ENCODE measurements around the gene DLGAP1.

Gene DLGAP1

GRCh38 chr18:3500016-3500415, 955.1 kb downstream of the DLGAP1 start:
- Histone ChIP-seq H3K4me3 (ENCODE audit: low read depth, low read length) (no peak overlapping the region), H3K36me3 (ENCODE audit: insufficient read depth, low read length) (no peaks in the 10 kb centered on the region), H2AFZ (ENCODE audit: low read length, unreplicated experiment) (no peak overlapping the region), H3K27ac (ENCODE audit: low read depth, low read length) (no peak overlapping the region), H3K4me1 (ENCODE audit: control insufficient read depth, insufficient read depth, low read length, unreplicated experiment) (peaks cover 12% of the 10 kb centered on the region), H3K27me3 (ENCODE audit: insufficient read depth, low read length) (no peaks in the 10 kb centered on the region), H3K79me2 (ENCODE audit: control insufficient read depth, insufficient read depth, low read length, unreplicated experiment) (no peaks in the 10 kb centered on the region)

- H3K4me3 ChIP-seq (ENCODE audit: low read depth, low read length), result peak overlapping the region; percentile 63
- peaks cover 12% of the 10 kb centered on the region for H3K4me1 ChIP-seq (ENCODE audit: control insufficient read depth, insufficient read depth, low read length, unreplicated experiment)
- H3K27me3 ChIP-seq (ENCODE audit: insufficient read depth, low read length), result no peaks in the 10 kb centered on the region
- no peaks in the 10 kb centered on the region for H3K36me3 ChIP-seq (ENCODE audit: insufficient read depth, low read length)
- no peak overlapping the region for H3K27ac ChIP-seq (ENCODE audit: low read depth, low read length)
- H2AFZ ChIP-seq (ENCODE audit: low read length, unreplicated experiment), result peak overlapping the region; percentile 63
- no peaks in the 10 kb centered on the region for H3K79me2 ChIP-seq (ENCODE audit: control insufficient read depth, insufficient read depth, low read length, unreplicated experiment)
Measured at GRCh38 chr18:3499501-3499900, 955.6 kb downstream of the DLGAP1 start.

GRCh38 chr18:3498698-3499471, 956.2 kb downstream of the DLGAP1 start:
- Histone ChIP-seq H3K27ac (ENCODE audit: low read depth, low read length) (no peak overlapping the region), H3K4me1 (ENCODE audit: control insufficient read depth, insufficient read depth, low read length, unreplicated experiment) (peaks cover 12% of the 10 kb centered on the region), H3K36me3 (ENCODE audit: insufficient read depth, low read length) (no peaks in the 10 kb centered on the region), H3K79me2 (ENCODE audit: control insufficient read depth, insufficient read depth, low read length, unreplicated experiment) (no peaks in the 10 kb centered on the region), H3K27me3 (ENCODE audit: insufficient read depth, low read length) (no peaks in the 10 kb centered on the region), H3K4me3 (ENCODE audit: low read depth, low read length) (peak overlapping the region; percentile 63), H2AFZ (ENCODE audit: low read length, unreplicated experiment) (peak overlapping the region; percentile 63)

- Histone ChIP-seq H3K27ac (ENCODE audit: low read depth, low read length) (no peak overlapping the region), H3K79me2 (ENCODE audit: control insufficient read depth, insufficient read depth, low read length, unreplicated experiment) (no peaks in the 10 kb centered on the region), H3K27me3 (ENCODE audit: insufficient read depth, low read length) (no peaks in the 10 kb centered on the region), H3K4me1 (ENCODE audit: control insufficient read depth, insufficient read depth, low read length, unreplicated experiment) (peaks cover 12% of the 10 kb centered on the region), H2AFZ (ENCODE audit: low read length, unreplicated experiment) (no peak overlapping the region), H3K36me3 (ENCODE audit: insufficient read depth, low read length) (no peaks in the 10 kb centered on the region), H3K4me3 (ENCODE audit: low read depth, low read length) (no peak overlapping the region)
Measured at GRCh38 chr18:3495691-3496430, 959.2 kb downstream of the DLGAP1 start.

GRCh38 chr18:3494569-3494968, 960.5 kb downstream of the DLGAP1 start:
- Histone ChIP-seq H3K27me3 (ENCODE audit: insufficient read depth, low read length) (no peaks in the 10 kb centered on the region), H3K27ac (ENCODE audit: low read depth, low read length) (no peak overlapping the region), H2AFZ (ENCODE audit: low read length, unreplicated experiment) (no peak overlapping the region), H3K4me1 (ENCODE audit: control insufficient read depth, insufficient read depth, low read length, unreplicated experiment) (peaks cover 2% of the 10 kb centered on the region), H3K4me3 (ENCODE audit: low read depth, low read length) (no peak overlapping the region), H3K79me2 (ENCODE audit: control insufficient read depth, insufficient read depth, low read length, unreplicated experiment) (no peaks in the 10 kb centered on the region), H3K36me3 (ENCODE audit: insufficient read depth, low read length) (no peaks in the 10 kb centered on the region)

- Histone ChIP-seq H3K36me3 (ENCODE audit: insufficient read depth, low read length) (no peaks in the 10 kb centered on the region), H3K27me3 (ENCODE audit: insufficient read depth, low read length) (no peaks in the 10 kb centered on the region), H3K27ac (ENCODE audit: low read depth, low read length) (no peak overlapping the region), H3K79me2 (ENCODE audit: control insufficient read depth, insufficient read depth, low read length, unreplicated experiment) (no peaks in the 10 kb centered on the region), H3K4me3 (ENCODE audit: low read depth, low read length) (no peak overlapping the region), H2AFZ (ENCODE audit: low read length, unreplicated experiment) (no peak overlapping the region), H3K4me1 (ENCODE audit: control insufficient read depth, insufficient read depth, low read length, unreplicated experiment) (no peaks in the 10 kb centered on the region)
Measured at GRCh38 chr18:3494245-3494526, 960.9 kb downstream of the DLGAP1 start.

- no peaks in the 10 kb centered on the region for H3K27me3 ChIP-seq (ENCODE audit: insufficient read depth, low read length)
- no peaks in the 10 kb centered on the region for H3K79me2 ChIP-seq (ENCODE audit: control insufficient read depth, insufficient read depth, low read length, unreplicated experiment)
- no peaks in the 10 kb centered on the region for H3K4me1 ChIP-seq (ENCODE audit: control insufficient read depth, insufficient read depth, low read length, unreplicated experiment)
- H2AFZ ChIP-seq (ENCODE audit: low read length, unreplicated experiment), result no peak overlapping the region
- H3K4me3 ChIP-seq (ENCODE audit: low read depth, low read length), result no peak overlapping the region
- no peaks in the 10 kb centered on the region for H3K36me3 ChIP-seq (ENCODE audit: insufficient read depth, low read length)
- no peak overlapping the region for H3K27ac ChIP-seq (ENCODE audit: low read depth, low read length)
Measured at GRCh38 chr18:3493501-3494244, 961.4 kb downstream of the DLGAP1 start.

GRCh38 chr18:3492721-3493120, 962.4 kb downstream of the DLGAP1 start:
- Histone ChIP-seq H3K4me1 (ENCODE audit: control insufficient read depth, insufficient read depth, low read length, unreplicated experiment) (no peaks in the 10 kb centered on the region), H3K79me2 (ENCODE audit: control insufficient read depth, insufficient read depth, low read length, unreplicated experiment) (no peaks in the 10 kb centered on the region), H3K4me3 (ENCODE audit: low read depth, low read length) (no peak overlapping the region), H3K27me3 (ENCODE audit: insufficient read depth, low read length) (no peaks in the 10 kb centered on the region), H2AFZ (ENCODE audit: low read length, unreplicated experiment) (no peak overlapping the region), H3K36me3 (ENCODE audit: insufficient read depth, low read length) (no peaks in the 10 kb centered on the region), H3K27ac (ENCODE audit: low read depth, low read length) (no peak overlapping the region)

- Histone ChIP-seq H2AFZ (ENCODE audit: low read length, unreplicated experiment) (no peak overlapping the region), H3K4me3 (ENCODE audit: low read depth, low read length) (no peak overlapping the region), H3K27ac (ENCODE audit: low read depth, low read length) (no peak overlapping the region), H3K4me1 (ENCODE audit: control insufficient read depth, insufficient read depth, low read length, unreplicated experiment) (no peaks in the 10 kb centered on the region), H3K27me3 (ENCODE audit: insufficient read depth, low read length) (no peaks in the 10 kb centered on the region), H3K36me3 (ENCODE audit: insufficient read depth, low read length) (no peaks in the 10 kb centered on the region), H3K79me2 (ENCODE audit: control insufficient read depth, insufficient read depth, low read length, unreplicated experiment) (no peaks in the 10 kb centered on the region)
Measured at GRCh38 chr18:3491981-3492555, 963.0 kb downstream of the DLGAP1 start.

- Histone ChIP-seq H3K27me3 (ENCODE audit: insufficient read depth, low read length) (no peaks in the 10 kb centered on the region), H3K27ac (ENCODE audit: low read depth, low read length) (no peak overlapping the region), H3K4me3 (ENCODE audit: low read depth, low read length) (no peak overlapping the region), H3K79me2 (ENCODE audit: control insufficient read depth, insufficient read depth, low read length, unreplicated experiment) (no peaks in the 10 kb centered on the region), H3K36me3 (ENCODE audit: insufficient read depth, low read length) (no peaks in the 10 kb centered on the region), H3K4me1 (ENCODE audit: control insufficient read depth, insufficient read depth, low read length, unreplicated experiment) (no peaks in the 10 kb centered on the region), H2AFZ (ENCODE audit: low read length, unreplicated experiment) (no peak overlapping the region)
Measured at GRCh38 chr18:3489462-3489861, 965.6 kb downstream of the DLGAP1 start.
